Liver (tissue), 3 donors: Measurements from ENCODE around the gene ZNF467.

Source experiments
- TF ChIP-seq, protein P1 (sequence below): fragments of 150-350 bp; IDR thresholded peaks from 2 replicates; pipeline ENCODE4 v1.5.1; 2017; ENCODE audit warnings: improper control_type of control experiment, low read depth, low read length; ENCODE audit not compliant: missing input control
- TF ChIP-seq, protein P2 (sequence below): IDR thresholded peaks from 2 replicates; pipeline ENCODE4 v1.6.1; 2016; ENCODE audit warnings: antibody characterized with exemption
- TF ChIP-seq, protein P3 (sequence below): IDR thresholded peaks from 2 replicates; pipeline ENCODE4 v1.6.1; 2016; ENCODE audit warnings: antibody characterized with exemption
- donor health status: healthy.
- donor health status: healthy.

DNA sequence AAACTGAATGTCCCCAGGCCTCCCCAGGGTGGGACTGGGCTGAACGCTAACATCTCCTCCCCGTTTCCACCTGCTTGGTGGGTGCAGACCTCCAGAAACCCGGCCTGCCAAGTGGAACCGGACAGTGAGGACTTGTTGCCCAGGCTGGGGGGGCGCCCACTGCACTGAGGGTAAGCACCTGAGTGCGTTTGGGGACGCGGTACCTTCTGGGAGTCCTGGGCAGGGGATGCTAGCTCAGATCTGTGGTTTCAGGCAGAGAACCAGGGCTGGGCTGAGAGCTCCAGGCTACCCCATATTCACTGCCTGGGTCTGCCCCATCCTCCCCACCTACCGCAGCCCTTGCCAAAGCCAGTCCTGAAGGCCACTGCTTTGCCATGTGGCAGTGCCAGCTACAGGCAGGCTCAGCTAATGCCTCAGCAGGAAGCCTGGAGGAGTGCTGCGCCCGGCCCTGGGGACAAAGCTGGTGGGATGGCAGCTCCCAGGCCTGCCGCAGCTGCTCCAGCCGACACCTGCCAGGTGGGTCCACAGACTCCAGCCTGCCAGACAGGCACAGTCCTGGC, 3.5 kb upstream of the ZNF467 start:
- TF ChIP-seq, protein P1, sequence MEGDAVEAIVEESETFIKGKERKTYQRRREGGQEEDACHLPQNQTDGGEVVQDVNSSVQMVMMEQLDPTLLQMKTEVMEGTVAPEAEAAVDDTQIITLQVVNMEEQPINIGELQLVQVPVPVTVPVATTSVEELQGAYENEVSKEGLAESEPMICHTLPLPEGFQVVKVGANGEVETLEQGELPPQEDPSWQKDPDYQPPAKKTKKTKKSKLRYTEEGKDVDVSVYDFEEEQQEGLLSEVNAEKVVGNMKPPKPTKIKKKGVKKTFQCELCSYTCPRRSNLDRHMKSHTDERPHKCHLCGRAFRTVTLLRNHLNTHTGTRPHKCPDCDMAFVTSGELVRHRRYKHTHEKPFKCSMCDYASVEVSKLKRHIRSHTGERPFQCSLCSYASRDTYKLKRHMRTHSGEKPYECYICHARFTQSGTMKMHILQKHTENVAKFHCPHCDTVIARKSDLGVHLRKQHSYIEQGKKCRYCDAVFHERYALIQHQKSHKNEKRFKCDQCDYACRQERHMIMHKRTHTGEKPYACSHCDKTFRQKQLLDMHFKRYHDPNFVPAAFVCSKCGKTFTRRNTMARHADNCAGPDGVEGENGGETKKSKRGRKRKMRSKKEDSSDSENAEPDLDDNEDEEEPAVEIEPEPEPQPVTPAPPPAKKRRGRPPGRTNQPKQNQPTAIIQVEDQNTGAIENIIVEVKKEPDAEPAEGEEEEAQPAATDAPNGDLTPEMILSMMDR: no peak
- TF ChIP-seq, protein P2, sequence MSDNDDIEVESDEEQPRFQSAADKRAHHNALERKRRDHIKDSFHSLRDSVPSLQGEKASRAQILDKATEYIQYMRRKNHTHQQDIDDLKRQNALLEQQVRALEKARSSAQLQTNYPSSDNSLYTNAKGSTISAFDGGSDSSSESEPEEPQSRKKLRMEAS: no peak
- TF ChIP-seq, protein P3, sequence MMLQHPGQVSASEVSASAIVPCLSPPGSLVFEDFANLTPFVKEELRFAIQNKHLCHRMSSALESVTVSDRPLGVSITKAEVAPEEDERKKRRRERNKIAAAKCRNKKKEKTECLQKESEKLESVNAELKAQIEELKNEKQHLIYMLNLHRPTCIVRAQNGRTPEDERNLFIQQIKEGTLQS: no peak
